CD14-positive monocyte (primary cell): Measurements from ENCODE around the gene SPRR4. TPM values are rescaled to one million over a fixed set of nuclear protein-coding genes. Genes with fewer than 3 reads are reported as not detected.

ENCODE experiments used
- DNase-seq, 3 donors: peaks; one replicate each; pipeline ENCODE4 v3.0.0-alpha.2; 2011 to 2022
- H2AFZ ChIP-seq: 2 replicates; pipeline ENCODE4 v1.6.0; 2012; ENCODE audit warnings: mild to moderate bottlenecking, low read depth, low read length, inconsistent platforms; ENCODE audit not compliant: insufficient read depth, poor library complexity, severe bottlenecking
- H3K27ac ChIP-seq, 2 donors: 1 replicate in 1 of 2; 2 replicates in 1 of 2; pipeline ENCODE4 v1.5.1; 2012 to 2013; ENCODE audit warnings: low read length in 2 of 2, control low read depth in 1 of 2, inconsistent platforms in 1 of 2, low read depth in 1 of 2, mild to moderate bottlenecking in 1 of 2
- H3K27me3 ChIP-seq, 2 donors: one replicate each; pipeline versions ENCODE4 v1.6.0 to v1.6.1; 2011 to 2013; ENCODE audit warnings: low read length in 2 of 2; ENCODE audit not compliant: control insufficient read depth in 2 of 2, insufficient read depth in 2 of 2
- H3K36me3 ChIP-seq, 2 donors: replicated peaks in 1 of 2; 1 replicate in 1 of 2; 2 replicates in 1 of 2; pipeline versions ENCODE4 v1.5.1 to v1.6.1; 2012 to 2013; ENCODE audit warnings: low read length in 2 of 2, control low read depth in 1 of 2, inconsistent platforms in 1 of 2, mild to moderate bottlenecking in 1 of 2; ENCODE audit not compliant: insufficient read depth in 2 of 2, control insufficient read depth in 1 of 2
- H3K4me1 ChIP-seq, 2 donors: 1 replicate in 1 of 2; 2 replicates in 1 of 2; pipeline versions ENCODE4 v1.5.1 to v1.6.1; 2012 to 2013; ENCODE audit warnings: low read length in 2 of 2, control low read depth in 1 of 2, inconsistent platforms in 1 of 2, mild to moderate bottlenecking in 1 of 2, moderate library complexity in 1 of 2; ENCODE audit not compliant: insufficient read depth in 2 of 2, control insufficient read depth in 1 of 2
- H3K4me2 ChIP-seq: replicated peaks from 2 replicates; pipeline ENCODE3; 2012; ENCODE audit warnings: low read length, moderate library complexity, mild to moderate bottlenecking; ENCODE audit not compliant: poor library complexity, severe bottlenecking; ENCODE audit errors: extremely low read depth
- H3K4me3 ChIP-seq, 3 experiments: fragments of 200-600 bp in 1 of 3; sonication (generic) in 1 of 3; replicated peaks in 1 of 3; 1 replicate in 2 of 3; 2 replicates in 1 of 3; pipeline ENCODE4 v1.5.1; 2011 to 2013; ENCODE audit warnings: low read length in 3 of 3, mild to moderate bottlenecking in 3 of 3, control low read depth in 2 of 3, low read depth in 2 of 3, inconsistent platforms in 1 of 3, moderate library complexity in 1 of 3
- H3K79me2 ChIP-seq: 2 replicates; pipeline ENCODE4 v1.6.0; 2012; ENCODE audit warnings: mild to moderate bottlenecking, control low read depth, inconsistent platforms, low read length, moderate library complexity; ENCODE audit not compliant: insufficient read depth
- H3K9ac ChIP-seq: 2 replicates; pipeline ENCODE4 v1.6.0; 2017; ENCODE audit warnings: low read length, mild to moderate bottlenecking; ENCODE audit not compliant: insufficient read depth, poor library complexity, severe bottlenecking
- H3K9me3 ChIP-seq, 2 donors: replicated peaks in 1 of 2; 1 replicate in 1 of 2; 2 replicates in 1 of 2; pipeline versions ENCODE4 v1.5.1 to v1.6.1; 2012 to 2013; ENCODE audit warnings: low read length in 2 of 2, control low read depth in 1 of 2; ENCODE audit not compliant: control insufficient read depth in 1 of 2, insufficient read depth in 1 of 2
- H4K20me1 ChIP-seq: 2 replicates; pipeline ENCODE4 v1.6.0; 2012; ENCODE audit warnings: mild to moderate bottlenecking, low read length, control low read depth, moderate library complexity; ENCODE audit not compliant: insufficient read depth
- H3K27ac Mint-ChIP-seq, 7 donors: one replicate each; pipeline ENCODE4 v1.8.0; 2020; ENCODE audit warnings: mild to moderate bottlenecking in 7 of 7, mixed read lengths in 7 of 7, moderate library complexity in 6 of 7, inconsistent platforms in 2 of 7
- H3K27me3 Mint-ChIP-seq, 3 donors: one replicate each; pipeline ENCODE4 v1.8.0; 2021 to 2022; ENCODE audit warnings: low read depth in 3 of 3, mild to moderate bottlenecking in 3 of 3, mixed read lengths in 3 of 3, moderate library complexity in 3 of 3, inconsistent platforms in 1 of 3
- H3K36me3 Mint-ChIP-seq, 2 donors: one replicate each; pipeline ENCODE4 v1.8.0; 2020; ENCODE audit warnings: mixed read lengths in 2 of 2, inconsistent platforms in 1 of 2, mild to moderate bottlenecking in 1 of 2
- H3K4me1 Mint-ChIP-seq: one replicate; pipeline ENCODE4 v1.8.0; 2020; ENCODE audit warnings: mild to moderate bottlenecking, mixed read lengths
- H3K4me3 Mint-ChIP-seq, 2 donors: one replicate each; pipeline ENCODE4 v1.8.0; 2020; ENCODE audit warnings: mild to moderate bottlenecking in 2 of 2, mixed read lengths in 2 of 2, moderate library complexity in 1 of 2
- H3K9me3 Mint-ChIP-seq, 7 donors: one replicate each; pipeline ENCODE4 v1.8.0; 2020 to 2022; ENCODE audit warnings: mixed read lengths in 7 of 7, mild to moderate bottlenecking in 6 of 7, moderate library complexity in 6 of 7, inconsistent platforms in 2 of 7
- CTCF ChIP-seq: fragments of 200-600 bp; IDR thresholded peaks from one replicate; pipeline ENCODE4 v1.8.0; 2022; ENCODE audit warnings: antibody characterized with exemption, mild to moderate bottlenecking
- WGBS: methylation state at CpG from one replicate; pipeline ENCODE4 v1.1.5; 2013; ENCODE audit warnings: missing lambda C conversion rate; ENCODE audit not compliant: insufficient coverage; 5-methylcytosine and 5-hydroxymethylcytosine counted together
- intact Hi-C, 2 donors: fragments of 100-400 bp; cut with micrococcal nuclease; formaldehyde crosslinking; loops; one replicate each; pipeline versions ENCODE4 v1.15.0 to v1.15.1; 2023
- polyA plus RNA-seq, 3 donors: library from polyadenylated mRNA; depleted of rRNA in 1 of 3; unstranded in 2 of 3; stranded (reverse) in 1 of 3; fragments of 300-500 nt in 2 of 3; fragments of >200 nt in 1 of 3; fragmentation: Illumina TruSeq in 2 of 3; gene quantifications; 1 replicate in 2 of 3; 2 replicates in 1 of 3; pipeline ENCODE4 v1.2.3, GENCODE V29; 2012 to 2021

SPRR4 gene
- polyA plus RNA-seq, 3 donors: not detected

GRCh38 chr1:152961226-152961891 lies 9.1 kb upstream of the SPRR4 start:
- intact Hi-C loops: no loop called here
- no peak overlapping the region for H2AFZ ChIP-seq
- Mint-ChIP-seq H3K4me1 (no peaks in the 10 kb centered on the region), H3K9me3 (peaks cover 0 to 2% (median 0%) of the 10 kb centered on the region in 7 donors), H3K4me3 (no peak overlapping the region), H3K27me3 (peaks cover 3 to 15% (median 6%) of the 10 kb centered on the region in 3 donors), H3K36me3 (no peaks in the 10 kb centered on the region), H3K27ac (no peak overlapping the region)
- H3K36me3 ChIP-seq: no peaks in the 10 kb centered on the region
- TF ChIP-seq CTCF: no peak
- no peaks in the 10 kb centered on the region for H3K4me1 ChIP-seq
- H3K4me3 ChIP-seq: no peak overlapping the region
- no peak overlapping the region for H3K27ac ChIP-seq
- no peaks in the 10 kb centered on the region for H3K27me3 ChIP-seq
- no peak overlapping the region for H3K4me2 ChIP-seq
- no peak overlapping the region for H3K9ac ChIP-seq
- 96% methylated on average over 7 of the region's 7 CpGs for WGBS
- no peaks in the 10 kb centered on the region for H3K79me2 ChIP-seq
- DNase-seq: no peak
- no peaks in the 10 kb centered on the region for H4K20me1 ChIP-seq
- H3K9me3 ChIP-seq: no peaks in the 10 kb centered on the region

- H3K4me2 ChIP-seq: no peak overlapping the region
- no peak overlapping the region for H3K4me3 ChIP-seq
- H3K27ac ChIP-seq: no peak overlapping the region
- Mint-ChIP-seq H3K4me3 (no peak overlapping the region), H3K36me3 (no peaks in the 10 kb centered on the region), H3K4me1 (no peaks in the 10 kb centered on the region), H3K27ac (no peak overlapping the region), H3K27me3 (peaks cover 5 to 15% (median 7%) of the 10 kb centered on the region in 3 donors), H3K9me3 (peaks cover 0 to 2% (median 0%) of the 10 kb centered on the region in 7 donors)
- no peaks in the 10 kb centered on the region for H3K4me1 ChIP-seq
- H3K9me3 ChIP-seq: no peaks in the 10 kb centered on the region
- H3K36me3 ChIP-seq: no peaks in the 10 kb centered on the region
- H3K79me2 ChIP-seq: no peaks in the 10 kb centered on the region
- no peak for DNase-seq
- intact Hi-C loops: no loop called here
- H3K27me3 ChIP-seq: no peaks in the 10 kb centered on the region
- 85% methylated on average over 2 of the region's 2 CpGs for WGBS
- TF ChIP-seq CTCF: no peak
- H4K20me1 ChIP-seq: no peaks in the 10 kb centered on the region
- H3K9ac ChIP-seq: no peak overlapping the region
- no peak overlapping the region for H2AFZ ChIP-seq
These were observed 7.5 kb upstream of the SPRR4 start for GRCh38 chr1:152962876-152963415.
